ENCODE measurements around the gene RNU7-1. TPM values are rescaled to one million over a fixed set of nuclear protein-coding genes. Genes with fewer than 3 reads are reported as not detected.

The RNU7-1 gene
- total and polyA plus RNA-seq, 2 donors (not counting 1 experiment from before 2014, with no cell fraction given): not detected

DNA sequence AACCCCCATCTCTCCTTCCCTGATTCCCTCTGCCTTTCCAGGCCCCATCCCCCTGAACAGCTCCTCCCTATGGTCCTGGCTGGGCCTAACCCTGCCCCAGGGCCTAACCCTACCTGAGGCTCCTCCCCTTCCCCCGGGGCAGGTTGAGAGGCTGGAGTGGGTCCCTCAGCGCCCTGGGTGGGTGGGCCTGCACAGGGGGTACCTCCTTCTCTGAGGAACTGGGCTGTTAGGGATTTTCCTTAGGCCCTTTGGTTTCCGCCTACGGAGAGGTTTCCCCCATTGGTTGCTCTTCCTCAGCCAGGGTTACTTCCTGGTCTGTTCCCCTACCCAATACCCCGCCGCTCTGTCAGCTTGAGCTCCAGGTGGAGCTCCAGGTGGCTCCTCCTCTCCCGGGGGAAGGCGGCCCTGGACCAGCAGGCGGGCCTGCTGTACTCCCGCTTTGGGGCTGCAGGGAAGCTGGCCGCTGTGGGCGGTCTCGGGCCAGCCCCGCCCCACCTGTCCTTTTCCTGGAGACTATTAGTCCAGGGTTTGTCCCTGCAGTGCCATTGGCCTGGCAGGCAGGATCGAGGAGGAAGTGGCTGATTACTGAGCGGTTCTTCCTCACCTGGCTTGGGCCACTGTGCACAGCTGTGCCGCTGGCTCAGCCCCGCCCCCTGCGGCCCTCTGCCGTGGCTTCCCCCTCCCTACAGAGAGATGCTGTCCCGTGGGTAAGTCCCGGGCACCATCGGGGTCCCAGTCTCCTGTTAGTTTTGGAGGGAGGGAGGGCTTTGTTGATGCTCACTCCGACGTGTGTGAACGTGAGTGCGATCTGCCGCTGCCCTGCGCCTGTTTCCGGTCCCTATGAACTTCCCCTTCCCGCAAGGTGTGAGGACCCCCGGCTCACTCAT is 2.7 kb downstream of the RNU7-1 start:
- Histone ChIP-seq H3K9ac (ENCODE audit: insufficient read depth, low read length) (no peak overlapping the region), H4K20me1 (ENCODE audit: control insufficient read depth, extremely low read depth, insufficient read depth, low read length) (no peaks in the 10 kb centered on the region), H3K4me3 (replicated peaks in 1 of 4; ENCODE audit: control extremely low read depth in 1 of 4, insufficient read depth in 1 of 4, low read depth in 3 of 4, low read length in 4 of 4) (no peak overlapping the region), H3K27me3 (ENCODE audit: control insufficient read depth, insufficient read depth, low read length) (no peaks in the 10 kb centered on the region), H3K36me3 (ENCODE audit: control insufficient read depth, insufficient read depth, low read length) (peaks cover 9% of the 10 kb centered on the region), H3K4me1 (ENCODE audit: control insufficient read depth, extremely low read depth, insufficient read depth, low read length) (peaks cover 15% of the 10 kb centered on the region), H3K9me3 (ENCODE audit: control insufficient read depth, insufficient read depth, low read depth, low read length) (no peaks in the 10 kb centered on the region), H3K4me2 (ENCODE audit: extremely low read depth, insufficient read depth, low read length) (no peak overlapping the region), H3K27ac (ENCODE audit: insufficient read depth, low read length) (no peak overlapping the region), H2AFZ (ENCODE audit: low read length) (no peak overlapping the region), H3K79me2 (ENCODE audit: control insufficient read depth, insufficient read depth, low read length) (no peaks in the 10 kb centered on the region)
- TF ChIP-seq EZH2 (IDR thresholded peaks at IDR 0.05; ENCODE audit: low read length, missing control alignments): no peak
- TF ChIP-seq, protein P1, sequence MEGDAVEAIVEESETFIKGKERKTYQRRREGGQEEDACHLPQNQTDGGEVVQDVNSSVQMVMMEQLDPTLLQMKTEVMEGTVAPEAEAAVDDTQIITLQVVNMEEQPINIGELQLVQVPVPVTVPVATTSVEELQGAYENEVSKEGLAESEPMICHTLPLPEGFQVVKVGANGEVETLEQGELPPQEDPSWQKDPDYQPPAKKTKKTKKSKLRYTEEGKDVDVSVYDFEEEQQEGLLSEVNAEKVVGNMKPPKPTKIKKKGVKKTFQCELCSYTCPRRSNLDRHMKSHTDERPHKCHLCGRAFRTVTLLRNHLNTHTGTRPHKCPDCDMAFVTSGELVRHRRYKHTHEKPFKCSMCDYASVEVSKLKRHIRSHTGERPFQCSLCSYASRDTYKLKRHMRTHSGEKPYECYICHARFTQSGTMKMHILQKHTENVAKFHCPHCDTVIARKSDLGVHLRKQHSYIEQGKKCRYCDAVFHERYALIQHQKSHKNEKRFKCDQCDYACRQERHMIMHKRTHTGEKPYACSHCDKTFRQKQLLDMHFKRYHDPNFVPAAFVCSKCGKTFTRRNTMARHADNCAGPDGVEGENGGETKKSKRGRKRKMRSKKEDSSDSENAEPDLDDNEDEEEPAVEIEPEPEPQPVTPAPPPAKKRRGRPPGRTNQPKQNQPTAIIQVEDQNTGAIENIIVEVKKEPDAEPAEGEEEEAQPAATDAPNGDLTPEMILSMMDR (conservative IDR thresholded peaks at IDR 0.05 in 1 of 2, IDR thresholded peaks at IDR 0.05 in 1 of 2; ENCODE audit: low read depth in 1 of 2, low read length in 2 of 2): no peak
- no peak for DNase-seq (ENCODE audit: low read depth in 2 of 2)

GRCh38 chr12:6946920-6947374 is 3.3 kb downstream of the RNU7-1 start:
- H3K4me3 ChIP-seq (replicated peaks in 1 of 4; ENCODE audit: control extremely low read depth in 1 of 4, insufficient read depth in 1 of 4, low read depth in 3 of 4, low read length in 4 of 4): no peak overlapping the region
- H3K4me1 ChIP-seq (ENCODE audit: control insufficient read depth, extremely low read depth, insufficient read depth, low read length): peaks cover 15% of the 10 kb centered on the region
- H3K79me2 ChIP-seq (ENCODE audit: control insufficient read depth, insufficient read depth, low read length): no peaks in the 10 kb centered on the region
- H3K27me3 ChIP-seq (ENCODE audit: control insufficient read depth, insufficient read depth, low read length): no peaks in the 10 kb centered on the region
- H3K9ac ChIP-seq (ENCODE audit: insufficient read depth, low read length): no peak overlapping the region
- no peak overlapping the region for H3K27ac ChIP-seq (ENCODE audit: insufficient read depth, low read length)
- TF ChIP-seq, protein P1 (conservative IDR thresholded peaks at IDR 0.05 in 1 of 2, IDR thresholded peaks at IDR 0.05 in 1 of 2; ENCODE audit: low read depth in 1 of 2, low read length in 2 of 2): no peak
- no peak for TF ChIP-seq EZH2 (IDR thresholded peaks at IDR 0.05; ENCODE audit: low read length, missing control alignments)
- DNase-seq (ENCODE audit: low read depth in 2 of 2): no peak
- H2AFZ ChIP-seq (ENCODE audit: low read length): no peak overlapping the region
- no peaks in the 10 kb centered on the region for H4K20me1 ChIP-seq (ENCODE audit: control insufficient read depth, extremely low read depth, insufficient read depth, low read length)
- peaks cover 5% of the 10 kb centered on the region for H3K36me3 ChIP-seq (ENCODE audit: control insufficient read depth, insufficient read depth, low read length)
- no peak overlapping the region for H3K4me2 ChIP-seq (ENCODE audit: extremely low read depth, insufficient read depth, low read length)
- no peaks in the 10 kb centered on the region for H3K9me3 ChIP-seq (ENCODE audit: control insufficient read depth, insufficient read depth, low read depth, low read length)

GRCh38 chr12:6947615-6948014 is 4.0 kb downstream of the RNU7-1 start:
- H2AFZ ChIP-seq (ENCODE audit: low read length): no peak overlapping the region
- no peak for TF ChIP-seq EZH2 (IDR thresholded peaks at IDR 0.05; ENCODE audit: low read length, missing control alignments)
- TF ChIP-seq, protein P1 (conservative IDR thresholded peaks at IDR 0.05 in 1 of 2, IDR thresholded peaks at IDR 0.05 in 1 of 2; ENCODE audit: low read depth in 1 of 2, low read length in 2 of 2): no peak
- no peak for DNase-seq (ENCODE audit: low read depth in 2 of 2)
- H3K4me3 ChIP-seq (replicated peaks in 1 of 4; ENCODE audit: control extremely low read depth in 1 of 4, insufficient read depth in 1 of 4, low read depth in 3 of 4, low read length in 4 of 4): no peak overlapping the region
- H3K36me3 ChIP-seq (ENCODE audit: control insufficient read depth, insufficient read depth, low read length): peaks cover 5% of the 10 kb centered on the region
- H3K9ac ChIP-seq (ENCODE audit: insufficient read depth, low read length): no peak overlapping the region
- no peak overlapping the region for H3K4me2 ChIP-seq (ENCODE audit: extremely low read depth, insufficient read depth, low read length)
- no peaks in the 10 kb centered on the region for H3K27me3 ChIP-seq (ENCODE audit: control insufficient read depth, insufficient read depth, low read length)
- no peak overlapping the region for H3K27ac ChIP-seq (ENCODE audit: insufficient read depth, low read length)
- H3K79me2 ChIP-seq (ENCODE audit: control insufficient read depth, insufficient read depth, low read length): no peaks in the 10 kb centered on the region
- peaks cover 13% of the 10 kb centered on the region for H3K4me1 ChIP-seq (ENCODE audit: control insufficient read depth, extremely low read depth, insufficient read depth, low read length)
- H4K20me1 ChIP-seq (ENCODE audit: control insufficient read depth, extremely low read depth, insufficient read depth, low read length): no peaks in the 10 kb centered on the region
- H3K9me3 ChIP-seq (ENCODE audit: control insufficient read depth, insufficient read depth, low read depth, low read length): no peaks in the 10 kb centered on the region
